Measurements from ENCODE around the gene ABCA1.
A peak's percentile ranks its signal among the peaks of the same experiment; 100 is the strongest.

The ABCA1 gene

DNA sequence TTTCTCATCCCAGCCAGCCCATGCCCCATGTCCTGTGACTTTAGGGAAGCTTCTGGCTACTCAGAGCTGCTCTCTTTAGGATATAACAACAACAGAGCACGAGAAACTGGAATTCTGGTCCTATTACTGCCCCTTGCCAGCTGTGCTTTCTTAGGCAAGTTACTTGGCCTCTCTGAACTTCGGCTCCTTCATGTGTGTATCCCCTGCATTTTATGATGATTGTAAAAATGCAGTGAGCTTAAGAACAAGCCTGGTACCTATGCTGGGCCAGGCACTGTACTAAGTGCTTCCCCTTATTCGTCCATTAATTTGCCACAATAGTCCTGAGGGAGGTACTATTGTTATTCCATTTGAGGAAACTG, 54.5 kb downstream of the ABCA1 start:
- H3K9ac ChIP-seq (ENCODE audit: low read depth in 1 of 2, low read length in 2 of 2): peak overlapping the region in 1 of 2 donors; percentile 11
- no peaks in the 10 kb centered on the region for H3K27me3 ChIP-seq (ENCODE audit: control insufficient read depth in 2 of 2, insufficient read depth in 2 of 2, low read length in 2 of 2)
- H3K4me3 ChIP-seq (ENCODE audit: low read length in 2 of 2): no peak overlapping the region
- peaks cover 7 to 11% of the 10 kb centered on the region in 2 donors for H3K4me1 ChIP-seq (ENCODE audit: control insufficient read depth in 2 of 2, insufficient read depth in 2 of 2, low read length in 2 of 2)
- H3K36me3 ChIP-seq (ENCODE audit: control insufficient read depth in 2 of 2, insufficient read depth in 2 of 2, low read length in 2 of 2): peaks cover 10 to 11% of the 10 kb centered on the region in 2 donors
- H3K9me3 ChIP-seq (ENCODE audit: control insufficient read depth in 2 of 2, low read length in 2 of 2): no peaks in the 10 kb centered on the region
- peak overlapping the region; percentile 59 to 66 for H3K27ac ChIP-seq (ENCODE audit: low read depth in 2 of 2, low read length in 2 of 2)

DNA sequence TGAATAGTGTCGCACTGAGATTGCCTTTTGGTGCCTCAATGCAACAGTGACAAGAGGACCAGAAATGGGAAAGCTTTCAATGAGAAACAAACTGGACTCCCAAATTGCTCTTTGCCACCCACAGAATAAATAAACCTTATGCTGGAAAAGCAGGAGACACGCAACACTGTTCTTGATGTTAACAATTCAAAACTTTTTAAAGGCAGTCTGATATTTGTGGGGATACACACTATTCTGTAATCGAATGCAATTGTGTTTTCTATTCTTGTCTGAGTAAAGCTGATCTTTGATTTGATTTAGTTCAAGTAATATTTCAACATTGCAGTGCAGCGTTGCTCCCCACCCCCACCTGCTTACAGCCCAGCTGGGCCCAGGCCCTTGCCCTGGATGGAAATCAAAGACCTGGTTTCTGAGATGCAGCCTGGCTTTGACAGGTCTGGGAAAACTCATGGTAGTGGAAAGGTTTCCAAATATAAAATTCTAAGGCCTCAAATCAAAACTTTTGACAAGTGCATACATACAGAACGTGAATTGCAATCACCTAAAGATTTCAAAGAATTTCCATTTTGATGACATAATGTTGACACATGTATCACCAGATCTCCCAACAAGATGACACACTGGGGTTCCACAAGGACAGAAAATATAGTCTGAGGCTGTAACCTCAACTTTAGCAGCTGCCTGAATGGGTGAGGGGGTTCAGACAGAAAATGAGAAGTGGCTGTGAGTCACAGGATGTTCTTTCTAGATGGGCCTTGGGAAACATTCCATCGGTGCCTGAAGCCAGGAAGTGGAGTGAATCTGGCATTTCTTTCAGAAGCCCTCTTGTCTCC, 55.1 kb downstream of the ABCA1 start:
- Histone ChIP-seq H3K9ac (ENCODE audit: low read depth in 1 of 2, low read length in 2 of 2) (peak overlapping the region in 1 of 2 donors; percentile 11), H3K4me1 (ENCODE audit: control insufficient read depth in 2 of 2, insufficient read depth in 2 of 2, low read length in 2 of 2) (peaks cover 7 to 15% of the 10 kb centered on the region in 2 donors), H3K4me3 (ENCODE audit: low read length in 2 of 2) (no peak overlapping the region), H3K9me3 (ENCODE audit: control insufficient read depth in 2 of 2, low read length in 2 of 2) (no peaks in the 10 kb centered on the region), H3K27ac (ENCODE audit: low read depth in 2 of 2, low read length in 2 of 2) (peak overlapping the region; percentile 59 to 66), H3K36me3 (ENCODE audit: control insufficient read depth in 2 of 2, insufficient read depth in 2 of 2, low read length in 2 of 2) (peaks cover 11 to 14% of the 10 kb centered on the region in 2 donors), H3K27me3 (ENCODE audit: control insufficient read depth in 2 of 2, insufficient read depth in 2 of 2, low read length in 2 of 2) (no peaks in the 10 kb centered on the region)

DNA sequence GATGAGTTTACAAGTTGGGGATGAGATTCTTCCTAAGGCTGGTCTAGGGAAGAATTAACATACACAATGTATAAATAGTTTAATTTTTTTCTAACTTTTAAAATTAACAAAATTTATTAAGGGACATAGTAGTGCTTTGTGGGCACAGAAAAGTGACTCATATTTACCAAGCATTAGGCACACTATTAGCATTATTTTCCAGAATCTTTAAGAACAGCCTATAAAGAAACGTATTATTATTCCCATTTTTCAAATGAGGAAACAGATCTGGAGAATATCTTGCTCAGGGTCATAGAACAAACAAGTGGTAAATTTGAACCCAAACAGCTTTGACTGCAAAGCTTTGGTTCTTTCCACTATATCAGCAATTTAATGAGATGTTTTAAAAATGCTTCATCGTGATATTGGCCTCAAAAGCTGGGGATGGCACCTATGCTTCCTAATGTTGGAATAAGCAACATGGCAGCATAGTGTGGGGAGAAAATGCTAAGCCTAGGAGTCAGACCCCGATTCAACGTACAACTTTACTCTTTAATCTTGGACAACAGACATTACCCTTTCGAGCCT, 55.9 kb downstream of the ABCA1 start:
- H3K9ac ChIP-seq (ENCODE audit: low read depth in 1 of 2, low read length in 2 of 2): no peak overlapping the region
- H3K9me3 ChIP-seq (ENCODE audit: control insufficient read depth in 2 of 2, low read length in 2 of 2): no peaks in the 10 kb centered on the region
- H3K36me3 ChIP-seq (ENCODE audit: control insufficient read depth in 2 of 2, insufficient read depth in 2 of 2, low read length in 2 of 2): peaks cover 15 to 18% of the 10 kb centered on the region in 2 donors
- H3K4me3 ChIP-seq (ENCODE audit: low read length in 2 of 2): no peak overlapping the region
- H3K4me1 ChIP-seq (ENCODE audit: control insufficient read depth in 2 of 2, insufficient read depth in 2 of 2, low read length in 2 of 2): peaks cover 7 to 15% of the 10 kb centered on the region in 2 donors
- H3K27me3 ChIP-seq (ENCODE audit: control insufficient read depth in 2 of 2, insufficient read depth in 2 of 2, low read length in 2 of 2): no peaks in the 10 kb centered on the region
- peak overlapping the region in 1 of 2 donors; percentile 38 for H3K27ac ChIP-seq (ENCODE audit: low read depth in 2 of 2, low read length in 2 of 2)

DNA sequence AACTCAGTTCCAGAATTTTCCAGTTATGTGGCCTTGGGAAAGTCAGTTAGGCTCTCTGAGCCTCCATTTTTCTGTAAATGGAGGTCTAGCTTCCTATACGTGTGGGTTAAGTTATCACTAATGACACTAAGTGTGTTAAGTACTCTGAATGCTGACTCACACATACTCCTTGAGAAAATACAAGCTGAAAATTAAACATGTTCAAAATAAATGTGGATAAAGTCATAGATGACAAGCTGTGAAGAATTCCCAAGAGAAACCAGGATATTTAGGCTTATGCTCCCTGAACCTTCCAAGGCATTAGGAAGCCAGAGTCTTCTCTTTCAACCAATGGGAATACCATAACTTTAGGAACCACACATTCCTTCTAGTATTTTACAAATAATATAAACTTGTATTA, 58.1 kb downstream of the ABCA1 start:
- H3K9ac ChIP-seq (ENCODE audit: low read depth in 1 of 2, low read length in 2 of 2): no peak overlapping the region
- peaks cover 8 to 15% of the 10 kb centered on the region in 2 donors for H3K4me1 ChIP-seq (ENCODE audit: control insufficient read depth in 2 of 2, insufficient read depth in 2 of 2, low read length in 2 of 2)
- no peaks in the 10 kb centered on the region for H3K27me3 ChIP-seq (ENCODE audit: control insufficient read depth in 2 of 2, insufficient read depth in 2 of 2, low read length in 2 of 2)
- peak overlapping the region; percentile 63 to 69 for H3K27ac ChIP-seq (ENCODE audit: low read depth in 2 of 2, low read length in 2 of 2)
- peaks cover 5 to 12% of the 10 kb centered on the region in 2 donors for H3K36me3 ChIP-seq (ENCODE audit: control insufficient read depth in 2 of 2, insufficient read depth in 2 of 2, low read length in 2 of 2)
- H3K9me3 ChIP-seq (ENCODE audit: control insufficient read depth in 2 of 2, low read length in 2 of 2): no peaks in the 10 kb centered on the region
- H3K4me3 ChIP-seq (ENCODE audit: low read length in 2 of 2): no peak overlapping the region

DNA sequence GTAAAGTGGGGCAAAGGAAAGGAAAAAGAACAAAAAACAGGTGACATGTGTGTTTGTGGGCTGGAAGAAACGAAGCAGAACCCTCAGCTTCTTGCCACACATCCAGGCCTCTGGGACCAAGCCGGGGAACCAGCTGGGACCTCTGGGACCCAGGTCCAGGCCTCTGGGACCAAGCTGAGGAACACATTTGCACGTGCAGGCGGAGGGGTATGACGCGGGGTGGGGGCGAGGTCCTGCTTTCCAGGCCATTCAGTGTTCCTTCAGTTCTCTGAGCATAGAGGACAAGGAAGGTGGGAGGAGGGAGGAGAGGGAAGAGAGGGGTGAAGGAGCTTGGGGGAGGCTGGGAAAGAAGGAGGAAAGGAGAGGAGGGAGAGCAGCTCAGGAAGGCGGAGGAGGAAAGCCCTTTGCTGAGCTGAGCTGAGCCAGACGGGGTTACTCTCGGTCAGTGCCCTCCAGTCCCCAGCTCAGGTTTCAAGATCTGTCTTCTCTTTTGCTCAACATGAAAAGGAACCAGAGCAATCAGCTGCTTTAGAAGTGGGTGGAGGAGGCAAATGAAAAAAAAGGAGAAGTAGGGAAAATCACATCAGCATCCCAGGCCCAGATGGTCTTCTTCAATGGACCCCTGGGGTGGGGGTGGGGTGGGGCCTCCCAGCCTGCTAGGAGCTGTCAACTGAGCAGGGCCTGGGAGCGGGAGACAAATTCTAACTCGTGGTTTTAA, 59.1 kb downstream of the ABCA1 start:
- H3K9ac ChIP-seq (ENCODE audit: low read depth in 1 of 2, low read length in 2 of 2): no peak overlapping the region
- H3K27ac ChIP-seq (ENCODE audit: low read depth in 2 of 2, low read length in 2 of 2): peak overlapping the region; percentile 63 to 69
- H3K4me3 ChIP-seq (ENCODE audit: low read length in 2 of 2): no peak overlapping the region
- peaks cover 5 to 12% of the 10 kb centered on the region in 2 donors for H3K36me3 ChIP-seq (ENCODE audit: control insufficient read depth in 2 of 2, insufficient read depth in 2 of 2, low read length in 2 of 2)
- peaks cover 15 to 17% of the 10 kb centered on the region in 2 donors for H3K4me1 ChIP-seq (ENCODE audit: control insufficient read depth in 2 of 2, insufficient read depth in 2 of 2, low read length in 2 of 2)
- no peaks in the 10 kb centered on the region for H3K9me3 ChIP-seq (ENCODE audit: control insufficient read depth in 2 of 2, low read length in 2 of 2)
- H3K27me3 ChIP-seq (ENCODE audit: control insufficient read depth in 2 of 2, insufficient read depth in 2 of 2, low read length in 2 of 2): no peaks in the 10 kb centered on the region

DNA sequence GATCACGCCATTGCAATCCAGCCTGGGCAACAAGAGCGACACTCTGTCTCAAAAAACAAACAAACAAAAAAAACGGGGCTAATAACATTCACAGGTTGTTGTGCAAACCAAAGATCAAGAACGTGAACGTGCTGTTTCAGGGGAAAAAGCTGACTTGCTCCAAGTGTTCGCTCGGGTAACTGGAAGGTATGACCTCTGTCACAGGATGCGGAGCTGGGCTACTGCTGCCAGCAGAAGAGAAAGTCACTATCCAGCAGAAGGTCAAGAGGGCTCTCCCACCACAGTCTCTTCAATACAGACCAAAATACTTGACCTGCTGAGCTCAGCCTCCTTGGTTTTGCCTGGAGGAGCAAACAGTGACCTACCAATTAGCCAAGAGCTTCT, 59.7 kb downstream of the ABCA1 start:
- no peaks in the 10 kb centered on the region for H3K9me3 ChIP-seq (ENCODE audit: control insufficient read depth in 2 of 2, low read length in 2 of 2)
- peaks cover 5 to 12% of the 10 kb centered on the region in 2 donors for H3K36me3 ChIP-seq (ENCODE audit: control insufficient read depth in 2 of 2, insufficient read depth in 2 of 2, low read length in 2 of 2)
- no peaks in the 10 kb centered on the region for H3K27me3 ChIP-seq (ENCODE audit: control insufficient read depth in 2 of 2, insufficient read depth in 2 of 2, low read length in 2 of 2)
- H3K27ac ChIP-seq (ENCODE audit: low read depth in 2 of 2, low read length in 2 of 2): peak overlapping the region; percentile 19 to 63
- peaks cover 14 to 19% of the 10 kb centered on the region in 2 donors for H3K4me1 ChIP-seq (ENCODE audit: control insufficient read depth in 2 of 2, insufficient read depth in 2 of 2, low read length in 2 of 2)
- no peak overlapping the region for H3K9ac ChIP-seq (ENCODE audit: low read depth in 1 of 2, low read length in 2 of 2)
- H3K4me3 ChIP-seq (ENCODE audit: low read length in 2 of 2): no peak overlapping the region

DNA sequence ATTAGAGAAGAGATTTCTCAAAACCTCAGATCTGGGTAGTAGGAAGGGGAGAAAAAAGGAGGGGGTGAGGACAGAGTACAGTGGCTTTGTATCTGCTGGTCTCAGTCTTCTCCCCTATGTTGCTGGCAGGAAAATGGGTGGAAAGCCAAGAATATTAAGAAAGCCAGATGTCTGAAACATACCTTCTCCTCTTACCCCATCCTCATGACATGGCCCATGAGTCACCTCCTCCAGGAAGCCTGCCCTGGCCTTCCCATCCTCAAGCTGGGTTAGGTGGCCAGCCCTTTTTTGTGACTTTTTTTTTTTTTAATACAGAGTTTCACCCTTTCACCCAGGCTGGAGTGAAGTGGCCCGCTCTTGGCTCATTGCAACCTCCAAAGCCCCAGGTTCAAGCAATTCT, 61.8 kb downstream of the ABCA1 start:
- no peaks in the 10 kb centered on the region for H3K9me3 ChIP-seq (ENCODE audit: control insufficient read depth in 2 of 2, low read length in 2 of 2)
- no peak overlapping the region for H3K27ac ChIP-seq (ENCODE audit: low read depth in 2 of 2, low read length in 2 of 2)
- no peaks in the 10 kb centered on the region for H3K27me3 ChIP-seq (ENCODE audit: control insufficient read depth in 2 of 2, insufficient read depth in 2 of 2, low read length in 2 of 2)
- no peak overlapping the region for H3K9ac ChIP-seq (ENCODE audit: low read depth in 1 of 2, low read length in 2 of 2)
- H3K4me1 ChIP-seq (ENCODE audit: control insufficient read depth in 2 of 2, insufficient read depth in 2 of 2, low read length in 2 of 2): peaks cover 14 to 19% of the 10 kb centered on the region in 2 donors
- H3K36me3 ChIP-seq (ENCODE audit: control insufficient read depth in 2 of 2, insufficient read depth in 2 of 2, low read length in 2 of 2): peaks cover 5 to 16% of the 10 kb centered on the region in 2 donors
- H3K4me3 ChIP-seq (ENCODE audit: low read length in 2 of 2): no peak overlapping the region

DNA sequence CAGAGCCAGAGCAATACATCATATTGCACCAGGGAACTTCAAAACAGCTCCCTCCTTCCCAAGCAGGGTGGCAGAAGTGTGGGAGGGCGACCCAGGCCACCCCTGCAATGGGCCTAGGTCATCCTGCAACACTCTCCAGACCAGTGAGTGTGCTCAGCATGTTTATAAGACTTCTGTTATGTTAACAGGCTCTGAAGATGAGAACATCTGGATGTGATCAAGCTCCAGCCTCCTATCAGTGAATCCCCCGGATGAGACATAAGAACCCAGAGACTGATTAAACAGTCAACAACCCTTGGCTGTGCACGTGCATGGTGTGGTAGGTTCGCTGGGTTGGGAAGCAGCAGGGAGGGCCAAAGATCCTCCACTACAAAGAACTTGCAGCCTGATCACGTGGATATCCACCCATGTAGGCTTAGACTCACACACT, 63.3 kb downstream of the ABCA1 start:
- Histone ChIP-seq H3K4me3 (ENCODE audit: low read length in 2 of 2) (no peak overlapping the region), H3K4me1 (ENCODE audit: control insufficient read depth in 2 of 2, insufficient read depth in 2 of 2, low read length in 2 of 2) (peaks cover 14 to 16% of the 10 kb centered on the region in 2 donors), H3K9me3 (ENCODE audit: control insufficient read depth in 2 of 2, low read length in 2 of 2) (no peaks in the 10 kb centered on the region), H3K27me3 (ENCODE audit: control insufficient read depth in 2 of 2, insufficient read depth in 2 of 2, low read length in 2 of 2) (no peaks in the 10 kb centered on the region), H3K27ac (ENCODE audit: low read depth in 2 of 2, low read length in 2 of 2) (no peak overlapping the region), H3K36me3 (ENCODE audit: control insufficient read depth in 2 of 2, insufficient read depth in 2 of 2, low read length in 2 of 2) (peaks cover 10 to 16% of the 10 kb centered on the region in 2 donors), H3K9ac (ENCODE audit: low read depth in 1 of 2, low read length in 2 of 2) (no peak overlapping the region)

DNA sequence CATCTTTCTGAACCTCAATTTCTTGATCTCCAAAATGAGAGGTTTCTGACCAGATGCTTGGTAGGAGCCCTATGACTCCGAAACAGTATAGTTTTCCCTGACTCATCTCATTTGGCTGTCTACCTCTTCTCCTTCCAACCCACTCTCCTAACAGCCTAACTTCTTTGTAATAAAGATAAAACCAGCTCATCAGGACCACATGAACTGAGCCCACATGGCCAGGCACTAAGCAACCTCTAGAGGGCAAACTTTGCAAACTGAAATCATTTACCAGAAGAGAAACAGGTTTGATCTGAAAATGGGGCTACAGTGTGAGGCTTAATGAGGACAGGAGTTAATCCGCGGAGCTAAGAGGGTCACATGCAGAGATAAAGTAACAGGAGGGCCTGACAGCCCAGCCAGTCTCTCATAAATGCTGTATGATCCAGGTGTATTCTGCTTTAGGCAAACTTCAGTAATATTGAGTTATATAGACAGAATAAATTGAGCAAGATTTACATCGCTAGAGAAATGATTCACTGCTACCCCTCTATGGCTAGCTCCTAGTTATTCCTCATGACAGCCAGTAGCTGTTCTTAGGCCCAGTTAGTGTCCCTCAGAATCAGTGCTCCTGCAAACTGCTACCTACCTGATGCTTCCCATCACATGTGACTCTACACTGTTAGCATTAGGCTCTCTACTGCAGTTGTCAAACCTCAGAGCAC, 64.6 kb downstream of the ABCA1 start:
- H3K9me3 ChIP-seq (ENCODE audit: control insufficient read depth in 2 of 2, low read length in 2 of 2): no peaks in the 10 kb centered on the region
- no peak overlapping the region for H3K4me3 ChIP-seq (ENCODE audit: low read length in 2 of 2)
- H3K36me3 ChIP-seq (ENCODE audit: control insufficient read depth in 2 of 2, insufficient read depth in 2 of 2, low read length in 2 of 2): peaks cover 12 to 24% of the 10 kb centered on the region in 2 donors
- peak overlapping the region in 1 of 2 donors; percentile 12 for H3K27ac ChIP-seq (ENCODE audit: low read depth in 2 of 2, low read length in 2 of 2)
- H3K27me3 ChIP-seq (ENCODE audit: control insufficient read depth in 2 of 2, insufficient read depth in 2 of 2, low read length in 2 of 2): no peaks in the 10 kb centered on the region
- no peak overlapping the region for H3K9ac ChIP-seq (ENCODE audit: low read depth in 1 of 2, low read length in 2 of 2)
- peaks cover 5 to 12% of the 10 kb centered on the region in 2 donors for H3K4me1 ChIP-seq (ENCODE audit: control insufficient read depth in 2 of 2, insufficient read depth in 2 of 2, low read length in 2 of 2)
